GM18873 (cell line): ENCODE data around the gene KIRREL3.

Source experiments
- ATAC-seq: cut with Tn5 transposase; IDR thresholded peaks from one replicate; pipeline ENCODE4 v1.9.1; 2021; ENCODE audit warnings: mild to moderate bottlenecking, moderate library complexity, moderate number of reproducible peaks; ENCODE audit not compliant: unreplicated experiment, low FRiP score

Gene KIRREL3

GRCh38 chr11:126804363-126804762, 196.2 kb downstream of the KIRREL3 start:
- no peak for ATAC-seq

GRCh38 chr11:126800009-126800408, 200.6 kb downstream of the KIRREL3 start:
- no peak for ATAC-seq

GRCh38 chr11:126797457-126798169, 203.0 kb downstream of the KIRREL3 start:
- ATAC-seq: no peak

- no peak for ATAC-seq
Observed at GRCh38 chr11:126793596-126793995, 207.0 kb downstream of the KIRREL3 start.

GRCh38 chr11:126791991-126792390, 208.6 kb downstream of the KIRREL3 start:
- no peak for ATAC-seq

DNA sequence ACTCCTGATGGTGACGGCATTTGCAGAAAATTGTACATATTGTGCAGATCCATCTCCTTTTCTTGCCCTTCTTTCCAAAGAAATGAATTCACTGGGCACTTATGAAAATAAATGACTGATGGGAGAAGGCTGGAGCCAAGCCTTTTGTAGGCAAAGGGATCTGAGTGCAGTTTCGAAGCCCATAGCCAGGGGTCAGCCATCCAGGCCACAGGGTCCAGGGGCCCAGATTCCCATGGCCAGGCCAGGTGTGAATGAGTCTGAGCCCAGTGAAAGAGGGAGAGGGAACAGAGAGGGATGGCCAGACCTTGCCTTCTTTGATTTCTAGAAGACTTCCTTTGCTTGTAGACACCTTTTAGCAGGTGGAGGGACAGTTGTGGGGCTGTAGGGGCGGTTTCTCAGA, 209.1 kb downstream of the KIRREL3 start:
- no peak for ATAC-seq

- ATAC-seq: no peak
Observed at GRCh38 chr11:126790550-126791081, 210.0 kb downstream of the KIRREL3 start.

GRCh38 chr11:126782810-126783209, 217.8 kb downstream of the KIRREL3 start:
- ATAC-seq: no peak

DNA sequence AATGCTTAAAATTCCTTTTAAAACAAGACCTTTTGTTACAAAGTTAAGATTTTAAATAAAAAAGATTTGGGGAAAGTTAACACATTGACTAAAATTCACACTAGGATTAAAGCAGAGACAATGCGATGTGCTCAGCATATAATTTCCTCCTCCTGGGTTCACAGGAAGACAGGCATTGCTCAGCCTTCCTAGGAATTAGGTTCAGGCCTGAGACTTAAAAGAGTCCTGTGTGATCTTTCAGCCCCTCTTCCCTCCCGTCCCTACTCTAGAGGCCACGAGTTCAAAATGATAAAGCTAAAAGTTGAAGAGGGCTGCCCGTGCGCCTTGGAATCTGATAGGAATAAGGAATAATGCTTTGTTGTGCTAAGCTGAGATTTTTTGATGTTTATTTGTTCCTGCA, 218.6 kb downstream of the KIRREL3 start:
- ATAC-seq: no peak

DNA sequence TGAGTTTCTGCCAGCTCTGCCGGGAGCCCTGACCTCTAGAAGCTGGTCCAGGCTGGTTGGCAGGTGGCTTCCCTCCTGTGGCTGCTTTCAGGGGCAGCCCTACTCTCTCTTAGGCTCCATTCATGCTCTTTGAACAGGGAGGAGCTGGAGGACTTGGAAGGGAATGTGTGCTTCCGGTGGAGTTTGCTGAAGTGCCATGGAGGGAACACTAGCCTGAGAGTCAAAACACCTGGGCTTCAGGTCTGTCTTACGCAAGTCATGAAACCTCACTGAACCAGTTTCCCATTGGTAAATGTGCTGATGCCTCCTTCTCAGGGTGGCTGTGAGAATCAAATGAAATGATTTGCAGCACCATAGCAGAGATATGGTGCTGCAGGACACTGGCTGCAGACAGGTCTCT, 224.5 kb downstream of the KIRREL3 start:
- no peak for ATAC-seq

- ATAC-seq: no peak
Observed at GRCh38 chr11:126772267-126772666, 228.3 kb downstream of the KIRREL3 start.

GRCh38 chr11:126768702-126769101, 231.9 kb downstream of the KIRREL3 start:
- no peak for ATAC-seq

- no peak for ATAC-seq
Observed at GRCh38 chr11:126766440-126766839, 234.1 kb downstream of the KIRREL3 start.

GRCh38 chr11:126765196-126765595, 235.4 kb downstream of the KIRREL3 start:
- ATAC-seq: no peak

GRCh38 chr11:126764231-126764630, 236.3 kb downstream of the KIRREL3 start:
- no peak for ATAC-seq

GRCh38 chr11:126756855-126757254, 243.7 kb downstream of the KIRREL3 start:
- no peak for ATAC-seq

- no peak for ATAC-seq
Observed at GRCh38 chr11:126756421-126756820, 244.1 kb downstream of the KIRREL3 start.

- no peak for ATAC-seq
Observed at GRCh38 chr11:126755526-126755925, 245.0 kb downstream of the KIRREL3 start.

GRCh38 chr11:126754591-126755426, 245.8 kb downstream of the KIRREL3 start:
- no peak for ATAC-seq

DNA sequence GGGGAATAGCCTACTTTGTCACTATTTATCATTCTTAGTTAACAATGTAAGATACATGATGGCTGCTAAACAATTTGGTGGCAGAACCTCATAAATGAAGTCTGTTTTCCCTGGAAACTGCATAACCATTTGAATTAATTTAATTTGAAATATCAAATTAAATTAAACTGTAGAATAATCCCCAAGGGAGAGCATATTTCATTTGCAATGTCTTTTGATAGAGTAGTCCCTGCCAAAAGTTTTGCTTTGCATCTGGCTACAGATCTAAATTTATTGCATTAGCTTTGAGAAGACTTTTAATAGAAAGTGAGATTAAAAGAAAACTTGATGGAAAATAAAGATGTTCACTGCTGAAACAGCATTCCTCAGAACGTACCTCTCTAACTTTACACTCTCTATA, 246.6 kb downstream of the KIRREL3 start:
- no peak for ATAC-seq

GRCh38 chr11:126751242-126751641, 249.3 kb downstream of the KIRREL3 start:
- no peak for ATAC-seq

DNA sequence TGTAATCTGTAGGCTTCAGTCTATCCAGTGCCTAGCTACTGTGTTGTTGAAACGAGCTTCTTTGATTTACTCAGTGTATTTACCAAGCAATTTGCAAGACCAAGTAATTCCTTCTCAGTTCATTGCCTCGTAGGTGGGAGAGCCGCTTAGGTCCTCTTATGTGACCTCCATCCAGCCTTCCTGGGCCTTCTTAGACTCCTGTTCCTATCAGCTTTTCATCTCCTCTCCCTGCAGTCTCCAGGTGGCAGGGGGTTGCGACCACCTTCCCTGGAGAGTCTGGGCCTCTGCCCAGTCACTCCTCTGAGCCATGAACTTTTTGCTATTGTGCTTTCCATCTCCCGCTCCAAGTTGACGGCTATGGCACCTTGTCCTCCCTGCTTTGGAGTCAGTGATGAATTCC, 251.8 kb downstream of the KIRREL3 start:
- no peak for ATAC-seq
